Testis (tissue), 3 donors: ENCODE measurements around the gene ZNF438. TPM values are rescaled to one million over a fixed set of nuclear protein-coding genes. Genes with fewer than 3 reads are reported as not detected.
A peak's percentile ranks its signal among the peaks of the same experiment; 100 is the strongest.

ENCODE experiments used
- DNase-seq: peaks from one replicate; pipeline ENCODE4 v3.0.0-alpha.2; 2019
- H3K27ac ChIP-seq, 2 donors: fragments of 200-600 bp; sonication (generic); one replicate each; pipeline ENCODE4 v1.5.1; 2019
- H3K27me3 ChIP-seq: fragments of 200-600 bp; sonication (generic); one replicate; pipeline ENCODE4 v1.5.1; 2019
- H3K36me3 ChIP-seq: fragments of 200-600 bp; sonication (generic); one replicate; pipeline ENCODE4 v1.5.1; 2017; ENCODE audit warnings: low read depth; ENCODE audit errors: missing control alignments
- H3K4me1 ChIP-seq: fragments of 200-600 bp; sonication (generic); one replicate; pipeline ENCODE4 v1.5.1; 2019
- H3K4me3 ChIP-seq, 2 donors: fragments of 200-600 bp; sonication (generic); one replicate each; pipeline ENCODE4 v1.5.1; 2017 to 2019
- H3K9me3 ChIP-seq: fragments of 200-600 bp; sonication (generic); one replicate; pipeline ENCODE4 v1.5.1; 2017
- CTCF ChIP-seq, 3 experiments: fragments of 450-650 bp in 2 of 3; fragments of 200-600 bp in 1 of 3; sonication (generic) in 1 of 3; IDR thresholded peaks; one replicate each; pipeline ENCODE4 v1.5.1; 2016 to 2019; ENCODE audit warnings: antibody characterized with exemption in 3 of 3, mild to moderate bottlenecking in 2 of 3, moderate library complexity in 1 of 3
- POLR2A ChIP-seq: fragments of 450-650 bp; IDR thresholded peaks from one replicate; pipeline ENCODE4 v1.6.1; 2017; ENCODE audit warnings: antibody characterized with exemption, mild to moderate bottlenecking, moderate library complexity
- WGBS, 2 donors: methylation state at CpG; one replicate each; pipeline ENCODE4 v1.1.5; 2018; 5-methylcytosine and 5-hydroxymethylcytosine counted together
- intact Hi-C: fragments of 100-400 bp; cut with DNase I; formaldehyde crosslinking; loops from one replicate; pipeline ENCODE4 v1.15.1; 2023; ENCODE audit warnings: low total_unique reads
- polyA plus RNA-seq: library from polyadenylated mRNA; stranded (reverse); fragments of 350-450 nt; fragmentation: Illumina TruSeq; extraction: RNeasy Lipid Tissue Mini Kit (QIAGEN cat#74804); gene quantifications from one replicate; pipeline ENCODE4 v1.2.3, GENCODE V29; 2014; ENCODE audit warnings: low read depth, low replicate concordance; ENCODE audit not compliant: insufficient read depth
- total RNA-seq, 2 donors: library from RNA; depleted of rRNA; stranded (reverse); fragments of >200 nt; gene quantifications; one replicate each; pipeline ENCODE4 v1.2.3, GENCODE V29; 2016

Gene ZNF438
- total and polyA plus RNA-seq, 3 donors from 2014 or later, result 15.3 to 17.8 (median 16.2) TPM

DNA sequence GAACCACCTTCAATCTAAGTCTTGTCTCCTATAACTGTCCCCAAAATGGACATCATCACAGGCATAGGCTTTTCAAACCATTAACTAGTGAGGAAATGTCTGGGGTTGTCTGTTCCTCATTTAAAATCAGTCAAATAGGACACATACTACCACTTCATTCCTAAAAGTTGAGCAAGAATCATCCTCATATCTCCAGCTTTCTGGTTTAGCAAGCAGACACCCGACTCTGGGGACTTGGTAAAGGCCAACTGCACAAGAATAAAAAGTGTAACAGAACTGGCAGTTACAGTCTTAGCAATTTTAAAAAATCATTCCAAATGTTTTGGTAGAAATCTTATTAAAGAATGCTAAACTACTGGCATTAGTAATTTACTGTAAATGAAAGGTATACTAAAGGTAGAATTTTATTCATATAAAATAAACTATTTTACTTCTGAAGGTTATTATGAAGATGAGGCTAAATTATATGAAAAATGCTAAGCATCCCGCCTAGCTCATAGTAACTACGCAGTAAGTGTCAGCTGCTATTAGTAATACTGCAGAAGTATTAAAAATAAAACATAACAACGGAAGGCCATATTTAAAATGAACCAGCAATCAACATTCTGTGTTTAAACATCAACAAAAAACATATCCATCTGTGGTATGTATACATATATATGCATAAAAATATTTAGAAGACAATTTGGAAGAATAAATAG is 60.8 kb downstream of the ZNF438 start:
- H3K4me3 ChIP-seq, result no peak overlapping the region
- DNase-seq, result peak; percentile 39
- TF ChIP-seq CTCF (IDR thresholded peaks at IDR 0.05), result no peak
- TF ChIP-seq POLR2A, result no peak
- H3K4me1 ChIP-seq, result peaks cover 4% of the 10 kb centered on the region
- no peaks in the 10 kb centered on the region for H3K36me3 ChIP-seq
- H3K27me3 ChIP-seq, result no peaks in the 10 kb centered on the region
- H3K9me3 ChIP-seq, result no peaks in the 10 kb centered on the region
- WGBS, 2 donors, result 66 to 77% methylated on average over 4 of the region's 4 CpGs
- intact Hi-C loops, result no loop called here
- H3K27ac ChIP-seq, result peak overlapping the region in 1 of 2 donors; percentile 68

- intact Hi-C loops, result no loop called here
- WGBS, 2 donors, result 93 to 95% methylated on average over 3 of the region's 3 CpGs
These were observed 63.0 kb downstream of the ZNF438 start for GRCh38 chr10:30968711-30969110.

DNA sequence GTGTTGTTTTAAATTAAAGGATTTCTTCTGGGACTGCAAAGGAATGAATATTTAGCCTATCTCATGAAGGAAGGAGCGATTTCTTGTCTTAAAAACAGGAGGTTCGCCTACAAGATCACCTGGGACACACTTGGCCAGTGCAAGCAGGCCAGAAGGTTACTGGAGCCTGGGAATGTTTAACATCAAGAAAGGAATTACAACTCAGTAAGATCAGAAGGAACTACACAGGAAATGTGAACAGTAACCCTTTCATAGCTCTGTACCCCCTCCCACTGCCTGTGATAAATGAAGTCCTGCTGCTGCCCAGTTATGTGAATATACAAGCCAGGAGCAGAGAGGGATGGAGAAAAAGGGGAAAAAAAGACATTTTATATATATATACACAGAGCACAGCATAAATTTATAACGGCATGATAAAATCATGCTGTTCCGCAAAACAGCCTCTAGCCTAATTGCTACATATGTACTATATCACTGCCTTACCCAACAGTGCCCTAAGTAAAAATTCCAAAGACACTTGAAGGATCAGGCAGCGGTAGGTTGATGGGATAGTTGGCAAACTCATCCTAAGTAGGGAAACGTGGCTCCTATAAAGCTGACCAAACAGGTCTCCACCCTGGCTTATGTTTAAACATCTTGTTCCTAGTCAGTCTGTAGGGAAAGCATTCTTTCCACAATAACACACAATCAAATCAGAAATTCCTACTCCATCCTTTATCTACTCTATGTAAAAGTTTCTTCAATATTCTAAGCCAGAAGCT is 63.8 kb downstream of the ZNF438 start:
- no peaks in the 10 kb centered on the region for H3K27me3 ChIP-seq
- H3K27ac ChIP-seq, result no peak overlapping the region
- H3K36me3 ChIP-seq, result no peaks in the 10 kb centered on the region
- no peak overlapping the region for H3K4me3 ChIP-seq
- H3K4me1 ChIP-seq, result no peaks in the 10 kb centered on the region
- DNase-seq, result no peak
- H3K9me3 ChIP-seq, result no peaks in the 10 kb centered on the region
- intact Hi-C loops, result no loop called here
- WGBS, 2 donors, result 62 to 75% methylated on average over 6 of the region's 6 CpGs
- TF ChIP-seq CTCF (IDR thresholded peaks at IDR 0.05) (no peak), POLR2A (no peak)

More at GRCh38 chr10:30968711-30969110, 63.0 kb downstream of the ZNF438 start:
- no peaks in the 10 kb centered on the region for H3K36me3 ChIP-seq
- TF ChIP-seq CTCF (IDR thresholded peaks at IDR 0.05) (no peak), POLR2A (no peak)
- no peaks in the 10 kb centered on the region for H3K9me3 ChIP-seq
- no peak overlapping the region for H3K4me3 ChIP-seq
- H3K27me3 ChIP-seq, result no peaks in the 10 kb centered on the region
- no peaks in the 10 kb centered on the region for H3K4me1 ChIP-seq
- no peak for DNase-seq
- H3K27ac ChIP-seq, result peak overlapping the region in 1 of 2 donors; percentile 59

DNA sequence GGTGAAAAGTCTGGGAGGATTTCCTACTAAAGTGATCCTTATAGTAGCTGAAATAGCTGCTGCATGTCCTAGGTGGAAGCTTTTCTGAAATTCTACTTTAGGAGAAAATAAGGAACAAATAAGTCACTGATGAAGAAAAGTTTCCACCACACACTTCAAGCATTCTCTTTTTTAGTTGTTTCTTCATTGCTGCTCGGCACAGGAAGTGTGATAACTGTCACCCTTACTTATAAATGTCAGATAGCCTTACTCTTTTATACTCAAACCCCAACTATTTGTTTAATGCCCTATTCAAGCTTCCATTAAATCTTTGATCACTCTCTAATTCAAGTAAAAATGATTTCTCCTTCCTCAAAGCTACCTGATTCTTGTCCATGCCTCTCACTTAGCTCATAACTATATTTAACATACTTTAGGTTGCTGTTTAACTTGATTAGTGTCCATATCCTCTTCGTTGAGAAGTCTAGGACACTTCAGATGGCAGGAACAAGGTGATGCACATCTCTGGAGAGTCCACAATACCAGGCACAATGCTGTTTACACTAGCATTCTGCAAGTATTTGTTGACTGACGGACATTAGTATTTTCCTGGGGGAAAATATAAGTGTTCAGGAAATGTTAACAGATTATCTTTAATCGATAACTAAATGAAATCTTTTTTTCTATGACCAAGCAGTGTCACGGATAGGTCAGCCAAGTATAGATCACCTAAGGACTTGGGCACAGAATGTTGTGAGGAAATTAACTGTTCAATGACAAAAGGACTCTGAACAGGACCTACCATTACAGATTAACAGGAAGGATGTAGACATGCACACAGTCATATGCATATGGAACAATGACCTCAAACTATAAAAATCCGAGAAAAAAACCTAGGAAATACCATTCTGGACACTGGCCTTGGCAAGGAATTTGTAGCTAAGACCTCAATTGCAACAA is 67.4 kb downstream of the ZNF438 start:
- Histone ChIP-seq H3K4me1 (no peaks in the 10 kb centered on the region), H3K9me3 (no peaks in the 10 kb centered on the region), H3K27ac (no peak overlapping the region), H3K27me3 (no peaks in the 10 kb centered on the region), H3K36me3 (no peaks in the 10 kb centered on the region), H3K4me3 (no peak overlapping the region)
- intact Hi-C loops, result no loop called here
- TF ChIP-seq CTCF (IDR thresholded peaks at IDR 0.05) (no peak), POLR2A (no peak)
- no peak for DNase-seq
- 74 to 84% methylated on average over 6 of the region's 6 CpGs for WGBS, 2 donors
